ENCODE data around the gene POLA1. TPM values are rescaled to one million over a fixed set of nuclear protein-coding genes. Genes with fewer than 3 reads are reported as not detected.
"Not testable (repeated sequence)": the region's sequence is repeated elsewhere in the genome, so short reads cannot be mapped to it uniquely, and the experiment has no call there.

POLA1 gene
- total RNA-seq, 1 donor from 2014 or later: 6.0 TPM

DNA sequence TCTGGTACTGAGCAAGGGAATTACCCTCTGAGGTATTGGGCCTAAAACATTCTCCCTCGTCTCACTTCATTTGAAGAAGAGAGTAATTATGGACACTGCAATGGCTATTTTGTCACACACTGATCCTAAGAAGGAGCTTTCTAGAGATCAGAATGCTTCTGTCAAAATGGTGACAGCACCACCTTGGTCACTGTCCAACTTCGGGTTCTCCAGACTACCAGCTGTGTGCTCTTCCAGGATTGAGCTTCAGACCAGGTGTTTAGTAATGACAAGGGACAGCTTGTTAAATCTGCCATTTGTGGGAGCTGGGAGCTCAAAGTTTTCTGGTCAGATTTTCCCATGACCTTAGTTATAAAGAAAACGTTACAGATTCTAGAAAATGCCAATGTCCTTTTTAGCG, 105.4 kb downstream of the POLA1 start:
- no peak overlapping the region for H3K4me3 ChIP-seq
- no peaks in the 10 kb centered on the region for H3K36me3 ChIP-seq
- intact Hi-C loops (cut with DNase I): no loop called here
- H3K27ac ChIP-seq: no peak overlapping the region
- H3K4me1 ChIP-seq: peaks cover 0 to 3% of the 10 kb centered on the region in 2 donors
- H3K9me3 ChIP-seq: no peaks in the 10 kb centered on the region
- TF ChIP-seq CTCF (IDR thresholded peaks at IDR 0.05): no peak
- H3K27me3 ChIP-seq: no peaks in the 10 kb centered on the region
- DNase-seq (ENCODE audit: low spot score in 2 of 2): no peak

DNA sequence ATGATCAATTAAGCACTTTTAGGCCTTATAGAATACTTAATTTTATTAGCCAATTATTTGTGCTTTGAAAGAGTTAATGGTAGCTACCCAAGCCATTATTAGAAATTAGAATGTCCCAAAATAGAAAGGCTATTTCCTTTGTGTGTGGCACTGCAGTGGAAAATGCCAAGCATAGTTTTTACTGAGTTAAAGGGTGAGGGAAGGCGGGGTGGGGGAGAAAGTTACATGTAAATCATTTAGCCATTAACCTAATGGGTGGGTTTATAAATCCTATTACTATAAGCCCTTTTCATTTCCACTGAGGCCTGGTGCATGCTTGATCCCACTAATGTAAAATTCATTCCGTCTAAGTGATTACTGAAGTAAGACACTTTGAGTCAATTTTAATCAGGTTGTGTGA, 105.8 kb downstream of the POLA1 start:
- no peak for TF ChIP-seq CTCF (IDR thresholded peaks at IDR 0.05)
- H3K4me3 ChIP-seq: no peak overlapping the region
- H3K27ac ChIP-seq: no peak overlapping the region
- no peaks in the 10 kb centered on the region for H3K9me3 ChIP-seq
- peaks cover 0 to 3% of the 10 kb centered on the region in 2 donors for H3K4me1 ChIP-seq
- DNase-seq (ENCODE audit: low spot score in 2 of 2): no peak
- no peaks in the 10 kb centered on the region for H3K36me3 ChIP-seq
- no peaks in the 10 kb centered on the region for H3K27me3 ChIP-seq
- intact Hi-C loops (cut with DNase I): no loop called here

DNA sequence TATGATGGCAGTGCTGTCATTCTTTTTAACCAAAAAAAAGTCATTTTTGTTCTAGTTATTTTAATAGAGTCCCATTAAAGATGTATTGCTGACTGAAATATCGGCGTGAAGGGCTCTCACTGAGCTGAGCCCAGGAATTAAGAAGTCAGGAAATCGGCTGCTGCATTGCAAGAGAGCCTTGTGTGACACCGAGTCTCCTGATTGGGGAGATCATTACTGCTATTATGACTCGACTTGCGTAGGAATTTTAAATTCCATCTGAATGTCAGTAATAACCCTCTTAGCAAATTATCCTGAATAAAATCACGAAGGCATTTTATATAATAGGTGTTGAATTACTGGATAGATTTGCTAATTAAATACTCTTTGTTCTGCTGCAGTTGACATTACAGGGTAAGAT, 111.5 kb downstream of the POLA1 start:
- no peak overlapping the region for H3K4me3 ChIP-seq
- DNase-seq (ENCODE audit: low spot score in 2 of 2): no peak
- intact Hi-C loops (cut with DNase I): no loop called here
- no peaks in the 10 kb centered on the region for H3K4me1 ChIP-seq
- H3K27me3 ChIP-seq: no peaks in the 10 kb centered on the region
- H3K36me3 ChIP-seq: no peaks in the 10 kb centered on the region
- H3K9me3 ChIP-seq: no peaks in the 10 kb centered on the region
- no peak for TF ChIP-seq CTCF (IDR thresholded peaks at IDR 0.05)
- no peak overlapping the region for H3K27ac ChIP-seq

- H3K4me3 ChIP-seq; H3K27me3 ChIP-seq; H3K27ac ChIP-seq; H3K36me3 ChIP-seq; H3K9me3 ChIP-seq; DNase-seq (ENCODE audit: low spot score in 2 of 2); H3K4me1 ChIP-seq; intact Hi-C loops (cut with DNase I): not testable (repeated sequence)
Measured at GRCh38 chrX:24819807-24820206, 126.1 kb downstream of the POLA1 start.

GRCh38 chrX:24828147-24828546, 134.4 kb downstream of the POLA1 start:
- no peak for TF ChIP-seq CTCF (IDR thresholded peaks at IDR 0.05)
- H3K9me3 ChIP-seq: no peaks in the 10 kb centered on the region
- H3K27ac ChIP-seq: no peak overlapping the region
- no peaks in the 10 kb centered on the region for H3K4me1 ChIP-seq
- H3K27me3 ChIP-seq: no peaks in the 10 kb centered on the region
- no peak for DNase-seq (ENCODE audit: low spot score in 2 of 2)
- no peak overlapping the region for H3K4me3 ChIP-seq
- intact Hi-C loops (cut with DNase I): no loop called here
- H3K36me3 ChIP-seq: no peaks in the 10 kb centered on the region

GRCh38 chrX:24828600-24828999, 134.9 kb downstream of the POLA1 start:
- intact Hi-C loops (cut with DNase I): no loop called here
- DNase-seq (ENCODE audit: low spot score in 2 of 2): no peak
- H3K36me3 ChIP-seq: no peaks in the 10 kb centered on the region
- H3K27me3 ChIP-seq: no peaks in the 10 kb centered on the region
- H3K4me1 ChIP-seq: no peaks in the 10 kb centered on the region
- H3K27ac ChIP-seq: no peak overlapping the region
- no peak overlapping the region for H3K4me3 ChIP-seq
- TF ChIP-seq CTCF (IDR thresholded peaks at IDR 0.05): no peak
- no peaks in the 10 kb centered on the region for H3K9me3 ChIP-seq

Measured in ascending aorta (tissue), 2 donors.